CD4-positive, alpha-beta T cell treated with Interleukin-4 for 4 hours (primary cell): ENCODE data around the gene SNX33.
"Not testable (repeated sequence)": the region's sequence is repeated elsewhere in the genome, so short reads cannot be mapped to it uniquely, and the experiment has no call there.

Source experiments
- DNase-seq: peaks from one replicate; pipeline ENCODE4 v3.0.0-alpha.2; 2020

Gene SNX33

GRCh38 chr15:75702436-75702835 lies 54.7 kb downstream of the SNX33 start:
- DNase-seq, result no peak

DNA sequence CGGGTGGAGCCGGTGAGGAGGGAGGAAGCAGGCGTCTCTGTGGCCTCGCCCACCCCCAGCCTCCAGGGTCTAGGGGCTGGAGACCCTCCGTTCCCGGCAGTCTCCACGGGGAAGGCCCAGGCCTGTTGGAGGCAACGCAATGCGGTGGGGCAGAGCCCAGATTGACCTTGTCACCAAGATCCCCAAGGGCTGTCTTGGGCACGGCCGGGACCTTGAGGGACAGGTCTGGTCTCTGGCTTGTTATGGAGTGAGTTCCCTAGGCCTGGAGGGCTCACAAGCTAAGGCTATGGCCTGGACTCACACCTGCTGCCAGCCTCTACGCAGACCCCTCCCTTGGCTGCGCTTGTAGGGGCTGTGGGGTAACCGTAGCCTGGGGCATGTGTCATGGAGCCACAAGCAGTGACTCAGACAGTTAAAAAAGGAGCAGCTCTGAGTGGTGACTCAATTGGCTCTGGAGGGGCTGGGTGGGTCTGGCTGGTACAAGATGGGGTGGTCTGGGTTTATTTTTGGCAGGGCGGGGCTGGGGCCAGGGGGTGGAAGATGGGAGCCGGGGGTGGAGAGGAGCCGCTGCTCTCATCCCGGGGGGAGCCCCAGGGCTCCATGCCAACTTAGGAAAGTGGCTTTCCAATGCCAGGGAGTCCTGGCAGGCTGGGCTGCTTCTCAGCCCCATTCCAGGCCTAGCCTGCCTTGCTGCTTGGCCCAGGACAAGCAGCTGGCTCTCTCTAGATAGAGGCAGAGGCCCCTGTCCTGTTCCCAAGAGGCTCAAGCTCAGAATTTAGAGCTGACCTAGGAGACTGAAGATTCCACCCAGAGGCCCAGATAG lies 55.9 kb downstream of the SNX33 start:
- DNase-seq, result not testable (repeated sequence)

DNA sequence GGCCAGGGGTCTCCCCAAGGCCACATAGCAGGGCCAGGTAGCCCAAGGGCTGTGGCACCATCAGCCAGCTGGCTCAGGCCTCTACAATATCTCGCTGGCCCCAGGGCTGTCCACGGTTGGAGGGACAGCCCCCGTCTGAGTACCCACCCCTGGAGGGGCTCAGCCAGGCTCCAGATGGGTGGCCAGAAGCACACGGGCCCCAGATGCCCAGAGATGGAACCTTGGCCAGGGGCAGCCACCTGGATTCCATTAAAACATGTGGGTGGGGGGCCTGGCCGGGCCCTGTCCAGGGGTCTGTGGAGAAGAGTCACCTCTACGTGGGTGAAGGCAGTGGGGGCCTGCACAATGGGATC lies 56.5 kb downstream of the SNX33 start:
- DNase-seq, result no peak

DNA sequence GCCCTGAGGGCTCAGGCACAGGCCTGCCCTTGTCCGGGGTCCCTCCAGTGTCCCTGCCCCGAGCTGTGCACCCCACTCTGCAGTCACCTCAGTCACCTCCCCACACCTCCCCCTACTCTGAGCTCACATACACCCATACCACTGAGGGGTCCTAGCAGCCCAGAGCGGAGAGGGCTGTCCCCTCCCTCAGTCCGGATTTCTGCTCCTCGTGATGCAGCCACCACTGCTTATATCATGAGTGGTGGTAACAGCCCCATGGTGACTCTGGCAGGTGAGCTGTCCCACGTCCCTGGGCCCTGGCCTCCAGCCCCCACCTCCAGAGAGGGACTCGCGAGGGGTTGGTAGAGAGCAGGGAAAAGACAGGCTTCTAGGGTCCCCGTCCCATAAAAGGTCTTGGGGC lies 56.9 kb downstream of the SNX33 start:
- no peak for DNase-seq

- DNase-seq, result not testable (repeated sequence)
Measured at GRCh38 chr15:75705375-75705774, 57.7 kb downstream of the SNX33 start.

DNA sequence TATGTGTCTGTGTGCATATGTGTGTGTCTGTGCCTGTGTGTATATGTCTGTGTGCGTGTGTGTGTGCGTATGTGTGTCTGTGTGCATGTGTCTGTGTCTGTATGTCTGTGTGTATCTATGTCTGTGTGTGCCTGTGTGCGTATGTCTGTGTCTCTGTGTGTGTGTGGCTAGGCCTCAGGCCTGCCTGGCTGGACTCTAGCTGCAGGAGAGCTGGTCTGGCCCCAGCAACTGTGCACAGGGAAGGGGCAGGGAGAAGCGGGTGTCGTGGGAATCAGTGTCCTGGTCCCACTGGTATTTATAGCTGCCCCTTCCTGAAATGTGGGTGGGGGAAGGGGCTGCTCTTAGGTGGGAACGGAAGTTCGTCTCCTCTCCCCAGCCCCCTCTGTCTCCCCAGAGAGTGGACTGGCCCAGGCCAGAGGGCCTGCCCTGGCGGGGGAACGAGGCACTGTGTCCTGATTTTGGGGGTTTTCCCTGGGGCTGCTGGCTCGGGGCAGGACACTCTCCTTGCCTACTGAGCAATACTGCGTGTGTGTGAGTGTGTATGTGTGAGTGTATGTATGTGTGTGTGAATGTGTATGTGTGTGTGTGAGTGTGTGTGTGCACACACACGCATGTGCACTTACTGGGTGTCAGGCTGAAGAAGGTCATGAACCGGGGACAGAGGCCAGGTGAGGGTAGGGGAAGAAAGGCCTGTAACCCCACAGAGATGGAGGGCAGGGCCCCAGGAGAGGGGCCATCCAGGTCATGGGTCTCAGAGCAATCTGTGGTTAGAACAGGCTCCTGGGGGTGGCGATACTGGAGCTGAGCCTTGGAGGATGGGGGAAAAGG lies 58.4 kb downstream of the SNX33 start:
- DNase-seq, result no peak

DNA sequence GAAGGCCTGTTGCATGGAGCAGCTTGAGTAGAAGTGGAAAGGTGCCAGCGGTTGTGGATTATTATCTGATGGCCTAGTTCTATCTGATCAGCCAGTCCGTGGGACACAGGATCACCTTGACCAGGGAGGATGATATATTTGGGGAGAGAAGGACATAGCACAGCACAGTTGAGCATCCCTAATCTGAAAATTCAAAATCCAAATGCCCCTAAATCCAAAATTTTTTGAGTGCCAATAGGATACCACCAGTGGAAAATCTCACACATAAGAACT lies 58.9 kb downstream of the SNX33 start:
- DNase-seq, result no peak

- DNase-seq, result not testable (repeated sequence)
Measured at GRCh38 chr15:75709458-75709857, 61.7 kb downstream of the SNX33 start.

DNA sequence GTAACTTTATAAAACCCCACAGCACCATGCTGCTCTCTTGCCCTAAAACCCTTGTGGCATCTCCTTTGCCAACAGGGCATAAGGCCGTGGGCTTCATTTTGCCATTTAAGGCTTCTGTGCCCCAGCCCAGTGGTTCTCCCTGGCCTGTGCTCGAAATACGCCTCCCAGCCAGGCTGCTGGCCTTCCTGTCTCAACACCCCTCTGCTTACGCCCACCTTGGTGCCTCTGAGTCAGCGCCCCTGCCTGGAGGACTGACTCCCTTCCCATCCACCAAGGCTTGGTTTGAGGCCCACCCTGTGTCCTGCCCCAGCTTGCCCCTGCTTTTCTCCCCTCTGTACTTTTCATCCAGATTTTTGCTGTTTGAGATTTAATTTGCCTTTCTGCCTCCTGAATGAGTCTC lies 63.2 kb downstream of the SNX33 start:
- not testable (repeated sequence) for DNase-seq

- not testable (repeated sequence) for DNase-seq
Measured at GRCh38 chr15:75711495-75711894, 63.8 kb downstream of the SNX33 start.
